Amniotic epithelial cell (primary cell): ENCODE results near the gene BMPR1A.
A peak's percentile ranks its signal among the peaks of the same experiment; 100 is the strongest.

Experiments used
- DNase-seq: peaks from one replicate; pipeline ENCODE4 v3.0.0-alpha.2; 2010; ENCODE audit warnings: low read depth

The BMPR1A gene

DNA sequence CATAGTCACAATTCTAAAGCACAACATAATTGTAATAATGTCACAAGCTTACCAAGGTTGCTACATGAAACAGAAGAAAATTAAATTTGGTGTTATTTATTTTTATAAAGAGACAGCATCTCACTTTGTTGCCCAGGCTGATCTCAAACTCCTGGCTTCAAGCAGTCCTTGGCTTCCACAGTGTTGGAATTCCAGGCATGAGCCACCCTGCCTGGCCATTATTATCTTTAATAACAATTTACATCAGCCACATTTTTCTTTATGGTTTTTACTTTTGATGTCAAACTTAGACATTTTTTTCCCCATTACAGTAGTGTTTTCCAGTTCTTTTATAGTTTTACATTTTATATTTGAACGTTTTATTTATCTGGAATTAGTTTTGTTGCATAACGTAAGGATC lies 46.7 kb downstream of the BMPR1A start:
- no peak for DNase-seq

DNA sequence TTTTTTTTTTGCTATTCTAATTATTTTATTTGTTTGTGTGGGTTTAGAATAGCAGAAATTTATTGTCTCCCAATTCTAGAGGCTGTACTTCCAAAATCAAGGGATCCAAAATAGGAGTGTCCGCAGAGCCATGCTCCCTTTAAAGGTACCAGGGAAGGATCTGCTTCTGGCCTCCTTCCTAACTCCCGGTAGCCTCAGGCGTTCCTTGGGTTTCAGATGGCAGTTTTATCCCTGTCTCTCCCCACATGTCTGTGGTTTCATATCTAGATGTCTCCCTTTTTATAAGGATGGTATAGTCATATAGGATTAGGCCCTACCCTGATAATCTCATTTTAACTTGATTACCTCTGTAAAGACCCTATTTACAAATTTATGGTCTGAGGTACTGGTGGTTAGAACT lies 48.4 kb downstream of the BMPR1A start:
- no peak for DNase-seq

DNA sequence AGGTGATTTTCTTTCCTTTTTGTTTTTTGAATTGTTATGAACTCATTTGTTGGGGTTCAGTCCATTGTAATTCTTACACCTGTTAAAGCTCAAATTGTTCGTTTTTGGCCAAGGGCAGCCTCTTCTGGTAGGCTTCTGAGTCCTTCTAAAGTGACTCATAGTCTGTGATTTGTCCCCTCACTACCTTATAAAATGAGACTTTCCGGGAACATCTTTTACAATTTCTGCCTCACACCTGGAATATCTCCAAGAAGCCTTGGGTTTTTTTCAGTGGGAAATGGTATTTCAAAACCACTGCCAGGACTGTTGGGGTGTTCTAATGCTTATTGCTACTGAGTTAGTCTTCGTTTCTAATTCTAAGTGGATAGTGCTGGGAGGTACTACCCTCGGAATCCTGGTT lies 56.7 kb downstream of the BMPR1A start:
- no peak for DNase-seq

DNA sequence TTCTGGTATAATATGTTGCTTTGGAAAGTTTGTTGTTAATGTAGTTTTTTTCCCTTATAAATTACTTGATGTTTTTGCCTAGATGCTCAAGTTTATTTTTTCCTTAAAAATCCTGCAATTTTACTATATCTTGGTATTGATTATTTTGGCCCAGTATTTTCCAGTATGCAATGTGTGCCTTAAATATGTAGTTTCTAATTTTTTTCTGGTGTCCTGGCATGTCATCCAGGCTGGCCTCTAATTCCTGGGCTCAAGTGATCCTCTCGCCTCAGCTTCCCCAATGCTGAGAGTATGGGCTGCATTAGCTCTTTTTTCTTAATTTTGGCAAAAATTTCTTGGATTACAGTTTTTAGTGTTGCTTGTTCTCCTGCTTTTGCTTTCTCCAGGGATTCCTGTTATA lies 57.6 kb downstream of the BMPR1A start:
- no peak for DNase-seq

DNA sequence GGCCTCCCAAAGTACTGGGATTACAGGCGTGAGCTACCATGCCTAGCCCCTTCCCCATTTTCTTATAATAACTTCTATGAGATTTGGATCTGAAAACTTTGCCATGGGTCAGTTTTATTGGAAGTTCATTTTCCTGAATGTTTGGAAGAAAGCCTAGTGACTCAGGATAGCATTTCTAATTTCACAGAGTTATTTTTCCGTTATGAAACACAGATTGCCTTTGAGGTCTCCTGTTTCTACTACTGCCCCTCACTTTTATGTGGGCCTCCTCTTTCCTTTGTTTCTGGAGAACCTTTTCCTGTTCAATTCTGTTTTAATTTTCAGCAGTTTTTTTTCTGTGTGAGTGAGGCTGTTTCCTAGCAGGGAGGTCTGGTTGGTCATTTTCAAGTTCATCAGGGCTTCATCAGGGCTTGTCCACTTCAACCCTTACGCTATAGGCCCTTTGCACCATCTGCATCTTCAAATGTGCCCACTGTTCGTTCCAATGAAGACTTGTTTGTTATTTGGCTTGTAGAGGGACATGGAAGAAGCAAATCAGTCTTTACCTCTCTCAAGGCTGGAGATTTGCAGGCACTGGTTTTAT lies 58.7 kb downstream of the BMPR1A start:
- no peak for DNase-seq

DNA sequence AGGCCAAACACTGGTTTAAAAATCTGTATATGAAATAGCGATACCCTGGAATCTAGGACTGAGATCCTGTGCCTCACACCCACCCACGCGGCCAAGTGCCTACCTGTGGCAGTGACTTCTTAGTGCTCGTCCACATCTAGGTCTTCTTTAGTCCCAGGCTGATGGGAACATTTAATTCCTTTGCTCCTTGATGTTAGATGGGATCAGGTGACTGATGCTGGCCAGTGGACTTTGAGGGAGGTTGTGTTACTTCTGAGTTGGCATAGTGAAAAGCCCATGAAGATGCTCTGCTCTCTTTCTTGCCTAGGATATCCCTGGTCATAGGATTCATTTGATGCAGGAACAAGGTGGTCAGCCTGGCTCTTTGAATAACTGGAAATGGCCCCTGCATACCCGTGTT lies 59.2 kb downstream of the BMPR1A start:
- no peak for DNase-seq

DNA sequence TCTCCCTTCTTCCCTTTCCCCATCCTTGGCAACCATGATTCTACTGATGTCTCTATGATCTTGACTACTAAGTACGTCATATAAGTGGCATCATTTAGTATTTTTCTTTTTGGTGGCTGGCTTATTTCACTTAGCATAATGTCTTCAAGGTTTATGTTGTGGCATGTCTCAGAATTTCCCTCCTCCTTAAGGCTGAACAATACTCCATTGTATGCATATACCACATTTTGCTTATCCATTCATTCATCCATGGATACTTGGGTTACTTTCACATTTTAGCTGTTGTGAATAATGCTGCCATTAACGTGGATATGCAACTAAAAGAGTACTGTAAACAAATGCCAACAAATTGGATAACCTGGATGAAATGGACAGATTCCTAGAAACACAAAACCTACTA lies 60.8 kb downstream of the BMPR1A start:
- no peak for DNase-seq

DNA sequence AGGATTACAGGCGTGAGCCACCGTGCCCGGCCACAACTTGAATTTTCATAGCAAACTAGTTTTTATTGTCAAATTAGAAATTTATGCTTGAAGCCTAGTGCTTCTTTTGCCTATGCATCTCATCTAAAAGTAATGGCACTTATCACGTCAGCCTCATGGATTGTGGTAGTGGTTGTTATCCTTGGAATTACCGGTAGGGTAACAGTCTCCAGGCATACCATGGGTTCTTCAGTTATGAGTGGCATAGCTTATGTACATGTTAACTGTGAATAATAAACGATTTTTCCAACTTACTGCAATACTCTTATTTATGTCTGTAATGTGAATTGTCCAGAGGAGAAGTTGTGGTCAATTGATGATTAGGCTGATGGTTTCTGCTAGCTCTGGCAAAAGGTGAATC lies 63.1 kb downstream of the BMPR1A start:
- DNase-seq: peak; percentile 70

DNA sequence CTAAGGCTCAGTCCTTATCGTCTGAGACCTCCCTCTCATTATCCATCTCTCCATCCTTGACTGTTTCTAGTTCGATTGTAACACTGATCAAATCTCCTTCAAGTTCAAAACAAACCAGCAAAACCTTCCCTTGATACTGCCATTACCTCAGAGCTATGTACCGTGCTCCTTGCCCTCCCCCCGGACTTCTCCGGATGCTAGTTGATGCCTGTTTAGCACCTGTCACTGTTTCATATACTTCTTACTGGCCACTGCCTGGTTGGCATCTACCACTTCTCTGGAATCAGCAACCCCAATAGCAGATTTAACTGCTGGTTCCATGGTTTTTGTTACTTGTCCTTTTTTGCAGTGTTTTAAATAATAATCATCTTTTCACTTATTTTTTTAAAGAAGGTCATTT lies 64.1 kb downstream of the BMPR1A start:
- no peak for DNase-seq

DNA sequence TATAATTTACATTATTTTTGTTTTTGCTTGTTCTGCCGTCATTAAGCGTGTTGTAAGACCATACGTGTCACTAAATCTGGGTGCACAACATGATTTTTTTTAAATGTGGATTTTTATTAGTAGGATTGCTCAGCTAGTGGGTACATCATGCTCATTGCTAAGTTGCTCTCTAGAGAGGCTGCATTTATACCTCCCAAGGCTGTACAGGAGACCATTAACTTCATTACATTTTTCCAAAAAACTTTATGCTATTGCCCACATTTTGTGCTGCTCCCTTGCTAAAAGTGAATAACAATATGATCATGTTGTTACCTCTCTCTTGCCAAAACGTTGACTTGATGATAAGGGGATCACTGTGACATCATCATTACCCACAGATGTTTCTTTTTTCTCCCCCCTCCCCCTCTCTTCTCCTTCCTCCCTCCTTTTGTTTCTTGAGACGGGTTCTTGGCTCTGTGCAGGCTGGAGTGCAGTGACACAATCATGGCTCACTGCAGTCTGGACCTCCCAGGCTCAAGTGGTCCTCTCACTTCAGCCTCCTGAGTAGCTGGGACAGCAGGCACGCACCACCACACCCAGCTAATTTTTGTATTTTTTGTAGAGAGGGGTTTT lies 65.1 kb downstream of the BMPR1A start:
- peak; percentile 52 for DNase-seq

DNA sequence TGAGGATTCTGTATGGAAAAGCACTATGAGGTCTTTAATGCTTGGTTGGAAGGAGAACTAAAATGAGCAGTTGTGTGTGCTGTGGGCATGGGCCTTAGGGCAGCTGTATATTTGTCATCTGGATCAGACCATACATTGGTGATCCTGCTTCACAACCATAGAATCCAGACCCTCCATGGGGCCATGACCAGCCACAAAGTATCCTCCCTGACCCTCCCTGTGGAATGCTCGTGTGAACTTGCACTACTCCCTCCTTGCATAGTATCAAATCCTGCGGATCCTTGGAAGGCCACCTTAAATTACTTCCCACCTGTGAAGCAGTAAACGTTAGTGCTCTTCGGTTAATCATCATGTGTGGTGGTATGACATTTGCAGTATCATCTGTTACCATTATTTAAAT lies 67.1 kb downstream of the BMPR1A start:
- no peak for DNase-seq

DNA sequence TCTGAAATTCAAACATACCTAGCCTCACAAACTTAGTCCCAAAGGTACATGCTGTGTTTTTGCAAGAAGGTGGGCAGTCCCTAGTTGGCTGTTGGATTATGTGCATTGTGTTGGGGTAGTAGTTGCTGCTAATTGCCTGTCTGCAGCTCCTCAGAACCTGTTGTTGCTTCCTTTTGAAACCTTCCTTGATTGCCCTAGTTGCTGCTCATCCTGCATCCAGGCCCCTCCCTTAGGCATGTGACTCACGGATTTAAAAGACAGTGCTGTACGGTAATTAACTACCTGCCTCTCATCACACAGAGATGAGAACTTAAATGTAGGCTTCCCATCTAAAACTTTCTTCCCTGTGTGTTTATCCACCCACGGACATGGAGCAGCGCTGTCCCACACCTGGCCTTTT lies 67.7 kb downstream of the BMPR1A start:
- DNase-seq: no peak

DNA sequence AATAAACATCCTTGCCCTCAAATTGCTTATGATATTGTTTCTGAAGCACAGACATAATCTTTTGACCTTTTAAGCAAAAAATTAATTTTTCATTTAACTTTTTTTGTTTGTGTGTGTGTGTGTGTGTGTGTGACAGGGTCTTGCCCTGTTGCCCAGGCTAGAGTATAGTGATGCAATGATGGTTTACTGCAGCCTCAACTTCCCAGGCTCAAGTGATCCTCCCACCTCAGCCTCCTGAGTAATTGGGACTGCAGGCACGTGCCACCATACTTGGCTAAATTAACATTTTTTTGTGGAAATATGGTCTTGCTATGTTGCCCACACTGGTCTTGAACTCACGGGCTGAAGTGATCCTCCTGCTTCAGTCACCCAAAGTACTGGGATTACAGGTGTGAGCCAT lies 68.9 kb downstream of the BMPR1A start:
- DNase-seq: no peak

DNA sequence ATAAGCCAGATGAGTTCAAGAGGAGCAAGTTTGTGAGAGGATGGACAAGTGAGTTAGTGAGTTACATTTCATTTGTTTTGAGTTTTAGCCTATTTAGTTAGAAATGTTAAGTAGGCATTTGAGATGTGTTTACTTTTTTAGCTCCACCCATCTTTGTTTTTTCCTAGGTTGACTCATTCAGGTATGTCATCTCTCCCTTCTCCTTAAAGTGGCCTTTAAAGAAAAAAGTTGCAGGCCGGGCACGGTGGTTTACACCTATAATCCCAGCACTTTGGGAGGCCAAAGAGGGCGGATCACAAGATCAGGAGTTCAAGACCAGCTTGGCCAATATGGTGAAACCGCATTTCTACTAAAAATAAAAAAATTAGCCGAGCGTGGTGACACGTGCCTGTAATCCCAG lies 71.2 kb downstream of the BMPR1A start:
- no peak for DNase-seq

DNA sequence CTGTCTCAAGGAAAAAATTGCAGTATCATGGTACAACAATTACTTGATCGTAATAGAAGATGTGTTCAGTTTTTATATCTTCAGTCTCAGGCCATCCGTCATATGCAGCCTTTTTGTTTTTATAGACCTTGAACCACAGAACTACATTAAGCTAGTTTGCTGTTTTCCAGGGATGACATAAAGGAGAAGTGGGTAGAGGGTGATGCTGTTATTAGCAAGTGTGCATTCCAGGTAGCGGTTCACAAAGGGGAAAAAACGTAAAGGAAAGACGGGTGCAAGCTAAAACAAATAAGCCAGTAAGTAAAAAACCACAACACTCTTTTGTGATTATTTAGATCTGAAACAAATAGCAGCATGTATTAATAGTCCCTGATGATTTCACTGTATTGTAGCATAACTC lies 71.7 kb downstream of the BMPR1A start:
- DNase-seq: no peak

DNA sequence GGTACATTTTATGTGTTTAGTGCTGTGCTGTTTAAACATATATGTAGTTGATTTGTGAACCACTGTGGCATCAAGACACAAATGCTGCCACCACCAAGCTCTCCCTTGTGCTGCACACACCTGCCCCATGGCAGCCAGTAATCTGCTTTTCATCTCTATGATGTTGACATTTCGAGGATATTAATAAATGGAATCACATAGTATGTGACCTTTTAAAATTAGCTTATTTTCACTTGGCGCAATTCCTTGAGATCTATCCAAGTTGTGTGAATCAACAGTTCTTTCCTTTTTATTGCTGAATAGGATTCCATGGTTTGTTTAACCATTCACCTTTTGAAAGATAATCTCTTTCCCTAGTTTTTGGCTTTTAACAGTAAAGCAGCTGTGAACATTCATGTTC lies 73.1 kb downstream of the BMPR1A start:
- no peak for DNase-seq

DNA sequence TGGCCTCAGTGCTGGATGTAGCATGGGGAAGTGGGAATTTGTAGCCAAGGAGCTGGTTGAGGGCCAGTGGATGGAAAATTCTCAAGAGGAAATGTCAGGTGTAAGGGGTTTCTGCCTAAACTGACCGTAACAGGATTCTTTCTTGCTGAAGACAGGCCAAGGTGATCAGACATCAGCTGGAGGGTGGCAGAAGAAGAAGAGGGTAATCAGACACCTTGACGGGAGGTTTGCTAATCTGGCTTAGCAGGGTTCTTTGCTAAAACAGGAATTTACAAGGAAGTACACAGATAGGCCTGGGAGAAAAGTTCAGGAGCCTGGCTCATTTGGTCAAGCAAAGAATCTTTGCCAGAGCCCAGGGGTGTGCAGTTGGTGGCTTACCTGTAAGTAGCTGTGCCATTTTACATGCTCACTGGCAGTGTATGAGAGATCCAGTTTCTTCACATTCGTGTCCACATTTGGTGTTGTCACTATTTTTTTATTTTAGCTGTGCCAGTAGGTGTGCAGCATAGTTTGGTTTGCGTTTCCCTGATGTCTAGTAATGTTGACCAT lies 73.7 kb downstream of the BMPR1A start:
- no peak for DNase-seq

DNA sequence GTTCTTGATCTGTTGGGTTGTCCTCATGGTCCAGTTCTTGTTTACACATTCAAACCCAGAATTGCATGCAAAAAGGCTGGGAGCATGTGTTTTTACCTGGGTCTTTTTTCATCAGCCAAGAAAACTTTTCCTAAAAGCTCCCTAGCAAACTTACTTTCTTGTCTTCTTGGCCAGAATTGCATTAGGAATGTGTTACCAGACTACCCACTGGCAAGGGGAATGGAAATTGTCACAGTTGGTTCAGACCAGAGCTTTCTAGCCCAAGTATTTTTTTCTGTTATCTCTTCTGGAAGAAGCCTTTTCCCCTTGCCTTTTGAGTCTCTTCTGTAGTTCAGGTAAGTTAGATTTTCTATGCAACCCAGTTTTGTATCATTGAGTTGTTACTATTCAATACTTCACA lies 77.5 kb downstream of the BMPR1A start:
- DNase-seq: no peak

DNA sequence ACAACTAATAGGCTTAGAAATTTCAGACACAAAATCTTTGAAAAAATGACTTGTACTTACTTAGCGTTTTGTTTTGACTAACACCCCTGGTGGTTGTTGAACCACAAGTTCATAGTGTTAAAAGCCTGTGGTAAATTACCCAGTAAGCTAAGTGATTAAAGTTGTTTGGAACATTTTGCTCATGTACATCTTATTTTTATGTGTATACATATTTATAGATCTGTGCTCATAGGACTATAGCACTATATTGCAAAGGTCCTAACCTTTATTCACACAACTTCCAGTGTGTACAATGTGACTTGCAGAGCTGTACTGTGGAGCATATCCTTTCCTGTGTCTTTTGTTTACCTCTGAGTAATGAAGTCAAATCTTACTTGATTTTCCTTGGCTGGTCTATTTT lies 79.6 kb downstream of the BMPR1A start:
- DNase-seq: peak; percentile 15

DNA sequence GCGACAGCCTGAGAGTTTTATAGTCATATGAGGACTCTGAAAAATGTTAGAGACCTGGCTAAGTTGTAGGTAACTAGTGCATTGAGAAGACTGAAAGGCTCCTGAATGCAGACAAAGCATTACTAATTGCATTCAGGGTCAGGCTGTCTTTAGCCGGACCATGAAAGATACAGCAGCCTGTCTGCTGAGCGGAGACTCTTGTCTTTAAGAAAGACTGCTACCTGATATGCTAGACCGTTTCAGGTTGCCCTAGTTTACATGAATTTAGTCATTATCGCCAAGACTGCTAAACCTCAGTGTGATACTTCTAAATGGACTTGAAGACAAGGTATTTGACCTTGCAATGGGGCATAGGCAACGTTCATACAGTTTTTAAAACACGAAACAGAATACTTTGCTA lies 81.2 kb downstream of the BMPR1A start:
- DNase-seq: no peak

DNA sequence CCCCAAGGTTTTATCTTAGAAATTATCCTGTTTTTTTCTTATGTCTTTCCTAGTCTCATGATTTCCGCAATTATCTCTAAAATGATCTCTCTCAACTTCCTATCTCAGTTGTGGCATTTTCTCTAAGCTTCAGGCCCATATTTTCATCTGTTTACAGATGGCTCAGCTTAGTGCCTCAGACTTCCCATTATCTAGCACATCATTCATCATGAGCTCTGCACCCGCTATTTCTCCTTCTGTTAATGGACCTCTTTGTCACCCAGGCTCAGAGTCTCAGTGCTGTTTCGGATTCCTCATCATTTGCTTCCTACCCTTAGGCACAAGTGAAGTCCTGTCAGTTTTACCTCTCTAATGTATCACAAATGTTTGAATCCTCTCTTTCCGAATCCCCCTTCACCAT lies 84.1 kb downstream of the BMPR1A start:
- DNase-seq: peak; percentile 45

DNA sequence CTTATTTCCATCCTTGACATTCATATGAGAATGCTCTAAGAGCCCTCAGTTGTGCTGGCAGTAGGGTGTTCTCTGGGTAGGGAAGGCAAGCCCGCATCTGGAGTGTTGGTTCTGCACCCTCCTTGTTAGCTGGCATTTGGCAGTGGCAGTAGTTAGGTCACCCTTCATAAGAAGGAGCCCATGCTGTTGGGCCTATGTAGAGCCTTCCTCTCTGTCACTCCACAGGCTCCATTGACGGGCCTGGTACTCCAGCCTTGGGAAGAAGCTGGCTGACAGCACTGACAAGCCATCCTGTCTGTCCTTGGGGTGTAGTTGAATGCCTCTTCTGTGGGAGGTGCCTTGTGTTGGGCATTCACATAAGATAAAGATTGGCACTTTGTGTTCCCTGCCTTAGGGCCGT lies 89.7 kb downstream of the BMPR1A start:
- DNase-seq: no peak

DNA sequence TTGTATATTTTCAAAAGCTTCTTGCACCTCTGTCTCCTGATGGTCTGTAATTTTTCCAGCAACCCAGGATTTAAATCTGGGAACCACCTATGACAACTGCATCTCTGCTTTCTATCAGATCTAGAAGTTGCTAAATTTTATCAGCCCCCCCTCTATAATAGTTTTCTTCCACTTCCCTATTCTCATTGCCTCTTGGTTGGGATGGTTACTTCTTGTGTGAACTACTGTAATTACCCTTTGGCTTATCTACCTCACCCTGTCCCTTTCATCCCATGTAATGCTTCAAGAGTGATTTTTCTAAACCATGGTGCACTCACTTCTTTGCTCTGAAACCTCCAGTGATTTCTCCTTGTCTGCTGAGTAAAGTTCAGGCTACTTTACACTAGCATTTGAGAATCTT lies 92.3 kb downstream of the BMPR1A start:
- DNase-seq: peak; percentile 15

DNA sequence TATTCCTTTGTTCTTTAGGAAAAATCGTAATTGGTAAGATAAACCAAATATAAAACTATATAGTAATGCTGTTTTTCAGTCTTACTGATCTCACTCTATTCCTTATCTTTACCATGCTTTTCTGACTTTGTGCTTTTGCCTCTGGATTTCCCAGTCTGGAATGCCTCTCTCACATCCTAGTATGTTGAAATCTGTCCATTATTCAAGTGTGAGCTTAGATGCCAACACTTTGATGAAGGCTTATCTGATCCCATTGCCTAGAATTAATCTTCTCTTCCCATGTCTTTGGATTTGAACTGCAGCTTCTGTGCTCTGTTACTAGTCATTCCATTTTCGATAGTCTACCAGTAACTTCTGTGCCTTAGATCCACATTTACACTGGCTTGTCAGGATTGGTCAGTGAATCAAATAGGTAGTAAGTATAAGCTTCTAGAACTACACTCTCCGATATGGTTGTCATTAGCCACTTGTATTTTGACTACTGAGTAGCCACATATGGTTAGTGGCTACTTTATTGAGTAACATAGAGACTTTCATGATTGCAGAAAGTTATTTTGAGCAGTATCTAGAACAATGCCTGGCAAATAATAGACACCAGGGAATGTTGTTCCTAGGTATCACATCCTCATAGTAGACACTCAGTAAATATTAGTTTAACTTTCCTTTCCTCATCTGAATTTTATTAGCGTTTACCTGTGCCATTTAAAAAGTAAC lies 92.9 kb downstream of the BMPR1A start:
- peak; percentile 84 for DNase-seq
